Cardiac ventricle fibroblast (primary cell): Measurements from ENCODE around the gene ACVR1. TPM values are rescaled to one million over a fixed set of nuclear protein-coding genes. Genes with fewer than 3 reads are reported as not detected.

Source experiments
- total RNA-seq: library from RNA; depleted of rRNA; stranded (reverse); fragments of >200 nt; gene quantifications from 2 replicates; pipeline ENCODE4 v1.2.3, GENCODE V29; 2015

ACVR1 gene
- total RNA-seq, result 24.8 and 26.2 TPM in 2 replicates

DNA sequence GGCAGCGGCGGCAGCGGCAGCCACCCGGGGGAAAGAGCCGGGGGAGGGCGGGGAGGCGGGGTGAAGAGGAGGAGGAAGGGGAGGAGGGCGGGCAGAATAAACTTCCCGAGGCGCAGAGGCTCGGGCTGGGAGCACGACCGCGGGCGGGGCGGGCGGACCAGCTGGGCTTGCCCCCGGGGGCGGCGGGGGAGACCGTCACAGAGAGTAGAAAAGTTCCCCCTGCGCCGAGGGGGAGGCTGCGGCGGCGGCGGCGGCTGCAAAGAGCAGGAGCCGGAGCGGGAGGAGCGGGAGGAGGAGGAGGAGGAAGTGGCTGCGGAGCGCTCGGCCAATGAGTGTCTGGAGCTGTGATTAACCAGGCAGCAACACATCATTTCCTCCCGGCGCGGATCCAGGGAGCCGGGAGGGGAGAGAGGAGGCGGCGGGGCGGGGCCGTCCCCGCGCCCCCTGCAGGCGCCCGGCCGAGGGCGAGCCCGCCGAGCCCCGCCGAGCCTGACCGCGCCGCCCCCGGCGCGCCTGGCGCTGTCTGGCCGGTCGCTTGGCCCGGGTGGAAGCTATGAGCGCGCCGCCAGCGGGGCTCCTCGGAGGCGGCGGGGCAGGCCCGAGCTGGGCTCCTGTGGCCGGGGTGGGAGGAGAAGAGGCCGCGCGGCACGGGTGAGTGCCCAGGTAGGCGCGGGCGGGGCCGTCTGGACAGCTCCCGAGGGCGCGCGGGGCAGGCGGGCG lies at the start of gene ACVR1:
ACVR1 (minus strand) TSS at position 265 of the 720 bp plus-strand sequence. CDS start 76,837 bp downstream, outside the sequence.

Other genes with a start within 250 kb of the ACVR1 start
- 0.06 and 0.10 TPM in 2 replicates for gene ACVR1C, start 247.5 kb downstream of the ACVR1 start, total RNA-seq
- gene UPP2, start 225.5 kb upstream of the ACVR1 start, total RNA-seq, result not detected in 2 replicates